Ecto neural progenitor cell (in vitro differentiated cells): ENCODE data around the gene COMMD4.
"Not testable (repeated sequence)": the region's sequence is repeated elsewhere in the genome, so short reads cannot be mapped to it uniquely, and the experiment has no call there.

Experiments
- DNase-seq: peaks from one replicate; pipeline ENCODE4 v3.0.0-alpha.2; 2018; ENCODE audit warnings: low spot score

The COMMD4 gene

GRCh38 chr15:75380773-75381172 is 44.9 kb downstream of the COMMD4 start:
- DNase-seq, result no peak

GRCh38 chr15:75383986-75384385 is 48.1 kb downstream of the COMMD4 start:
- not testable (repeated sequence) for DNase-seq
